ENCODE results near the gene INPP5A.

The INPP5A gene

GRCh38 chr10:132562177-132562915 is 24.8 kb downstream of the INPP5A start:
- Histone ChIP-seq H4K20me1 (ENCODE audit: insufficient read depth, low read length) (no peaks in the 10 kb centered on the region), H3K79me2 (ENCODE audit: low read length) (no peaks in the 10 kb centered on the region), H3K27ac (ENCODE audit: low read length) (no peak overlapping the region), H3K4me2 (ENCODE audit: low read depth, low read length) (no peak overlapping the region), H3K9ac (ENCODE audit: low read length) (no peak overlapping the region), H3K4me1 (ENCODE audit: low read length) (no peaks in the 10 kb centered on the region), H3K4me3 (ENCODE audit: low read length) (no peak overlapping the region), H3K36me3 (replicated peaks; ENCODE audit: insufficient read depth, low read length) (no peaks in the 10 kb centered on the region), H3K27me3 (replicated peaks; ENCODE audit: insufficient read depth, low read length) (no peaks in the 10 kb centered on the region), H3K9me2 (replicated peaks; ENCODE audit: insufficient read depth, low read length) (no peaks in the 10 kb centered on the region), H3K9me3 (replicated peaks; ENCODE audit: insufficient read depth, low read length) (no peaks in the 10 kb centered on the region), H3F3A (ENCODE audit: insufficient read depth, low read length) (no peaks in the 10 kb centered on the region), H2AFZ (ENCODE audit: low read length) (no peak overlapping the region)
- TF ChIP-seq EZH2 (optimal IDR thresholded peaks at IDR 0.05; ENCODE audit: low read depth, low read length), result no peak
- TF ChIP-seq EZH2phosphoT487 (IDR thresholded peaks at IDR 0.05; ENCODE audit: low read length), result no peak
- TF ChIP-seq CTCF (IDR thresholded peaks at IDR 0.05; ENCODE audit: low read length), result no peak
- no peak for DNase-seq

GRCh38 chr10:132562916-132563456 is 25.4 kb downstream of the INPP5A start:
- H3K4me1 ChIP-seq (ENCODE audit: low read length), result no peaks in the 10 kb centered on the region
- no peaks in the 10 kb centered on the region for H3K9me3 ChIP-seq (replicated peaks; ENCODE audit: insufficient read depth, low read length)
- H3K79me2 ChIP-seq (ENCODE audit: low read length), result no peaks in the 10 kb centered on the region
- H2AFZ ChIP-seq (ENCODE audit: low read length), result no peak overlapping the region
- H3K4me3 ChIP-seq (ENCODE audit: low read length), result no peak overlapping the region
- TF ChIP-seq EZH2 (optimal IDR thresholded peaks at IDR 0.05; ENCODE audit: low read depth, low read length), result no peak
- TF ChIP-seq EZH2phosphoT487 (IDR thresholded peaks at IDR 0.05; ENCODE audit: low read length), result no peak
- no peak for TF ChIP-seq CTCF (IDR thresholded peaks at IDR 0.05; ENCODE audit: low read length)
- H3K9me2 ChIP-seq (replicated peaks; ENCODE audit: insufficient read depth, low read length), result no peaks in the 10 kb centered on the region
- H3K27ac ChIP-seq (ENCODE audit: low read length), result no peak overlapping the region
- H3K36me3 ChIP-seq (replicated peaks; ENCODE audit: insufficient read depth, low read length), result no peaks in the 10 kb centered on the region
- H3F3A ChIP-seq (ENCODE audit: insufficient read depth, low read length), result no peaks in the 10 kb centered on the region
- no peak overlapping the region for H3K4me2 ChIP-seq (ENCODE audit: low read depth, low read length)
- H3K9ac ChIP-seq (ENCODE audit: low read length), result no peak overlapping the region
- no peaks in the 10 kb centered on the region for H3K27me3 ChIP-seq (replicated peaks; ENCODE audit: insufficient read depth, low read length)
- no peaks in the 10 kb centered on the region for H4K20me1 ChIP-seq (ENCODE audit: insufficient read depth, low read length)
- DNase-seq, result no peak

- H2AFZ ChIP-seq (ENCODE audit: low read length), result no peak overlapping the region
- H3K4me2 ChIP-seq (ENCODE audit: low read depth, low read length), result no peak overlapping the region
- no peaks in the 10 kb centered on the region for H3K79me2 ChIP-seq (ENCODE audit: low read length)
- no peaks in the 10 kb centered on the region for H3K9me3 ChIP-seq (replicated peaks; ENCODE audit: insufficient read depth, low read length)
- H3F3A ChIP-seq (ENCODE audit: insufficient read depth, low read length), result no peaks in the 10 kb centered on the region
- no peaks in the 10 kb centered on the region for H4K20me1 ChIP-seq (ENCODE audit: insufficient read depth, low read length)
- DNase-seq, result no peak
- no peak overlapping the region for H3K4me3 ChIP-seq (ENCODE audit: low read length)
- H3K27ac ChIP-seq (ENCODE audit: low read length), result no peak overlapping the region
- no peaks in the 10 kb centered on the region for H3K36me3 ChIP-seq (replicated peaks; ENCODE audit: insufficient read depth, low read length)
- H3K4me1 ChIP-seq (ENCODE audit: low read length), result no peaks in the 10 kb centered on the region
- TF ChIP-seq EZH2 (optimal IDR thresholded peaks at IDR 0.05; ENCODE audit: low read depth, low read length) (no peak), CTCF (IDR thresholded peaks at IDR 0.05; ENCODE audit: low read length) (no peak), EZH2phosphoT487 (IDR thresholded peaks at IDR 0.05; ENCODE audit: low read length) (no peak)
- no peak overlapping the region for H3K9ac ChIP-seq (ENCODE audit: low read length)
- no peaks in the 10 kb centered on the region for H3K9me2 ChIP-seq (replicated peaks; ENCODE audit: insufficient read depth, low read length)
- H3K27me3 ChIP-seq (replicated peaks; ENCODE audit: insufficient read depth, low read length), result no peaks in the 10 kb centered on the region
Measured at GRCh38 chr10:132563485-132564248, 26.1 kb downstream of the INPP5A start.
